MM.1S (cell line): ENCODE results near the gene ATF5.

Experiments
- DNase-seq: peaks from one replicate; pipeline ENCODE4 v3.0.0-alpha.2; 2015
- H2AFZ ChIP-seq: fragments of 300-600 bp; sonication (generic); 2 replicates; pipeline ENCODE4 v1.6.0; 2016; ENCODE audit warnings: antibody characterized with exemption, low read length
- H3F3A ChIP-seq: fragments of 300-600 bp; sonication (generic); 2 replicates; pipeline ENCODE4 v1.6.1; 2016; ENCODE audit warnings: mild to moderate bottlenecking, antibody characterized with exemption, low read length, moderate library complexity, mixed read lengths; ENCODE audit not compliant: insufficient read depth
- H3K27ac ChIP-seq: fragments of 300-600 bp; sonication (generic); 2 replicates; pipeline ENCODE4 v1.5.1; 2016; ENCODE audit warnings: mild to moderate bottlenecking, low read length
- H3K27me3 ChIP-seq: fragments of 300-600 bp; sonication (generic); replicated peaks from 2 replicates; pipeline ENCODE4 v1.6.0; 2016; ENCODE audit warnings: low read length; ENCODE audit not compliant: insufficient read depth
- H3K36me3 ChIP-seq: fragments of 300-600 bp; sonication (generic); replicated peaks from 2 replicates; pipeline ENCODE4 v1.6.1; 2016; ENCODE audit warnings: mild to moderate bottlenecking, low read length, mixed read lengths; ENCODE audit not compliant: insufficient read depth
- H3K4me1 ChIP-seq: fragments of 300-600 bp; sonication (generic); 2 replicates; pipeline ENCODE4 v1.6.1; 2016; ENCODE audit warnings: low read length, mixed read lengths
- H3K4me2 ChIP-seq: fragments of 300-600 bp; sonication (generic); 2 replicates; pipeline ENCODE4 v1.6.0; 2016; ENCODE audit warnings: low read depth, low read length
- H3K4me3 ChIP-seq: fragments of 300-600 bp; sonication (generic); 2 replicates; pipeline ENCODE4 v1.5.1; 2016; ENCODE audit warnings: low read length, mixed read lengths
- H3K79me2 ChIP-seq: fragments of 300-600 bp; sonication (generic); 2 replicates; pipeline ENCODE4 v1.6.1; 2016; ENCODE audit warnings: mixed run types, low read length, mixed read lengths
- H3K9ac ChIP-seq: fragments of 300-600 bp; sonication (generic); 2 replicates; pipeline ENCODE4 v1.6.1; 2016; ENCODE audit warnings: low read length, mixed read lengths
- H3K9me2 ChIP-seq: fragments of 300-600 bp; sonication (generic); replicated peaks from 2 replicates; pipeline ENCODE4 v1.6.1; 2016; ENCODE audit warnings: mild to moderate bottlenecking, low read length, mixed read lengths; ENCODE audit not compliant: insufficient read depth
- H3K9me3 ChIP-seq: fragments of 300-600 bp; sonication (generic); replicated peaks from 2 replicates; pipeline ENCODE4 v1.6.1; 2016; ENCODE audit warnings: mild to moderate bottlenecking, low read length, mixed read lengths; ENCODE audit not compliant: insufficient read depth
- H4K20me1 ChIP-seq: fragments of 300-600 bp; sonication (generic); 2 replicates; pipeline ENCODE4 v1.6.1; 2016; ENCODE audit warnings: mild to moderate bottlenecking, low read length, moderate library complexity, mixed read lengths; ENCODE audit not compliant: insufficient read depth
- CTCF ChIP-seq: fragments of 300-600 bp; sonication (generic); IDR thresholded peaks from 2 replicates; pipeline ENCODE4 v1.5.1; 2016; ENCODE audit warnings: antibody characterized with exemption, low read length, mixed read lengths
- EZH2 ChIP-seq: fragments of 300-600 bp; sonication (generic); optimal IDR thresholded peaks from 2 replicates; pipeline ENCODE3; 2017; ENCODE audit warnings: low read depth, mild to moderate bottlenecking, antibody characterized with exemption, low read length, mixed read lengths
- EZH2phosphoT487 ChIP-seq: fragments of 300-600 bp; sonication (generic); IDR thresholded peaks from 2 replicates; pipeline ENCODE4 v1.6.1; 2018; ENCODE audit warnings: antibody characterized with exemption, low read length

ATF5 gene

GRCh38 chr19:49977076-49977475 is 48.1 kb downstream of the ATF5 start:
- H3K27me3 ChIP-seq, result no peaks in the 10 kb centered on the region
- H3K36me3 ChIP-seq, result no peaks in the 10 kb centered on the region
- no peaks in the 10 kb centered on the region for H3K9me2 ChIP-seq
- no peak overlapping the region for H3K4me2 ChIP-seq
- no peak overlapping the region for H3K4me3 ChIP-seq
- no peak overlapping the region for H3K27ac ChIP-seq
- no peak for DNase-seq
- H4K20me1 ChIP-seq, result no peaks in the 10 kb centered on the region
- H3K79me2 ChIP-seq, result no peaks in the 10 kb centered on the region
- H2AFZ ChIP-seq, result no peak overlapping the region
- no peaks in the 10 kb centered on the region for H3K9me3 ChIP-seq
- no peaks in the 10 kb centered on the region for H3F3A ChIP-seq
- no peaks in the 10 kb centered on the region for H3K4me1 ChIP-seq
- no peak for TF ChIP-seq EZH2
- TF ChIP-seq CTCF, result no peak
- TF ChIP-seq EZH2phosphoT487, result no peak
- H3K9ac ChIP-seq, result no peak overlapping the region

- Histone ChIP-seq H3K9ac (no peak overlapping the region), H3K79me2 (no peaks in the 10 kb centered on the region), H3K9me2 (no peaks in the 10 kb centered on the region), H3K27me3 (no peaks in the 10 kb centered on the region), H3K9me3 (no peaks in the 10 kb centered on the region), H3K4me3 (no peak overlapping the region), H3F3A (no peaks in the 10 kb centered on the region), H2AFZ (no peak overlapping the region), H4K20me1 (no peaks in the 10 kb centered on the region), H3K4me2 (no peak overlapping the region), H3K27ac (no peak overlapping the region), H3K36me3 (no peaks in the 10 kb centered on the region), H3K4me1 (no peaks in the 10 kb centered on the region)
- no peak for TF ChIP-seq CTCF
- no peak for TF ChIP-seq EZH2phosphoT487
- no peak for TF ChIP-seq EZH2
- DNase-seq, result no peak
Measured at GRCh38 chr19:49977881-49978280, 48.9 kb downstream of the ATF5 start.

- Histone ChIP-seq H3K9me2 (no peaks in the 10 kb centered on the region), H3K4me3 (no peak overlapping the region), H2AFZ (no peak overlapping the region), H4K20me1 (no peaks in the 10 kb centered on the region), H3K9ac (no peak overlapping the region), H3K27ac (no peak overlapping the region), H3K27me3 (no peaks in the 10 kb centered on the region), H3K4me1 (no peaks in the 10 kb centered on the region), H3F3A (no peaks in the 10 kb centered on the region), H3K4me2 (no peak overlapping the region), H3K79me2 (no peaks in the 10 kb centered on the region), H3K9me3 (no peaks in the 10 kb centered on the region), H3K36me3 (no peaks in the 10 kb centered on the region)
- no peak for DNase-seq
- TF ChIP-seq CTCF, result no peak
- TF ChIP-seq EZH2phosphoT487, result no peak
- TF ChIP-seq EZH2, result no peak
Measured at GRCh38 chr19:49978324-49978723, 49.3 kb downstream of the ATF5 start.
